K562 (cell line): ENCODE measurements around the gene PGAP2. TPM values are rescaled to one million over a fixed set of nuclear protein-coding genes. Genes with fewer than 3 reads are reported as not detected.

Source experiments
- CCNT2 ChIP-seq: IDR thresholded peaks from 2 replicates; pipeline ENCODE4 v1.6.1; 2011; ENCODE audit warnings: borderline replicate concordance, low read depth, mild to moderate bottlenecking, moderate library complexity, mixed read lengths, low read length; ENCODE audit not compliant: insufficient read length; ENCODE audit errors: extremely low read depth
- DNMT1 ChIP-seq: fragments of 450-650 bp; IDR thresholded peaks from 2 replicates; pipeline ENCODE4 v1.6.1; 2016; ENCODE audit warnings: antibody characterized with exemption, mild to moderate bottlenecking
- ELF4 ChIP-seq: fragments of 450-650 bp; formaldehyde crosslinking; IDR thresholded peaks from 2 replicates; pipeline ENCODE4 v1.4.0; 2022; ENCODE audit warnings: missing genetic modification characterization
- HLTF ChIP-seq: fragments of 450-650 bp; IDR thresholded peaks from 2 replicates; pipeline ENCODE4 v1.6.1; 2016
- KLF13 ChIP-seq: fragments of 450-650 bp; IDR thresholded peaks from 2 replicates; pipeline ENCODE4 v1.6.1; 2016; ENCODE audit warnings: missing genetic modification characterization, low read depth, mild to moderate bottlenecking, missing compliant biosample characterization, moderate library complexity, borderline replicate concordance
- L3MBTL2 ChIP-seq: fragments of 450-650 bp; IDR thresholded peaks from 2 replicates; pipeline ENCODE4 v1.6.1; 2016; ENCODE audit warnings: mild to moderate bottlenecking, moderate library complexity
- MCM3 ChIP-seq: fragments of 450-650 bp; IDR thresholded peaks from 2 replicates; pipeline ENCODE4 v1.6.1; 2016
- PHF20 ChIP-seq: fragments of 450-650 bp; IDR thresholded peaks from 2 replicates; pipeline ENCODE4 v1.6.1; 2018; ENCODE audit not compliant: partially characterized antibody
- PYGO2 ChIP-seq: fragments of 450-650 bp; IDR thresholded peaks from 2 replicates; pipeline ENCODE4 v1.6.1; 2016; ENCODE audit warnings: mild to moderate bottlenecking, missing genetic modification characterization, moderate library complexity, missing compliant biosample characterization
- RB1 ChIP-seq: fragments of 450-650 bp; IDR thresholded peaks from 2 replicates; pipeline ENCODE4 v1.6.1; 2017; ENCODE audit warnings: low read depth, mild to moderate bottlenecking
- RBM39 ChIP-seq: fragments of 200-400 bp; formaldehyde crosslinking; optimal IDR thresholded peaks from 2 replicates; pipeline ENCODE3; 2018; ENCODE audit warnings: low read depth, low read length
- ZFP30 ChIP-seq: fragments of 250-450 bp; sonication (Bioruptor Pico); IDR thresholded peaks from 2 replicates; pipeline ENCODE4 v1.8.0; 2022; ENCODE audit warnings: moderate library complexity, mild to moderate bottlenecking, inconsistent platforms, borderline replicate concordance
- ZNF197 ChIP-seq: fragments of 200-800 bp; sonication (Bioruptor generic); IDR thresholded peaks from 2 replicates; pipeline ENCODE4 v1.6.1; 2016; ENCODE audit warnings: low read depth, missing genetic modification characterization, missing compliant biosample characterization
- ZNF41 ChIP-seq: fragments of 250-450 bp; sonication (Bioruptor Pico); conservative IDR thresholded peaks from 2 replicates; pipeline ENCODE4 v1.4.0; 2020; ENCODE audit warnings: mild to moderate bottlenecking
- ZNF561 ChIP-seq: fragments of 450-650 bp; formaldehyde crosslinking; conservative IDR thresholded peaks from 2 replicates; pipeline ENCODE4 v1.4.0; 2020; ENCODE audit warnings: mild to moderate bottlenecking, moderate library complexity
- polyA plus RNA-seq, 8 experiments: library from polyadenylated mRNA; depleted of rRNA in 4 of 8; stranded (reverse) in 5 of 8; unstranded in 3 of 8; fragments of >200 nt; fragmentation: Nextera tagmentation in 2 of 8; fragmentation: Illumina TruSeq in 1 of 8; extraction: Ambion mirVana in 2 of 8; extraction: Trizol in 1 of 8; gene quantifications; 2 replicates each; pipeline versions ENCODE4 v1.2.1 to v1.2.3, GENCODE V29; 2011 to 2014; ENCODE audit warnings: inconsistent platforms in 1 of 8, missing spikeins in 1 of 8
- total RNA-seq, 7 experiments: library from RNA; depleted of rRNA in 6 of 7; stranded (reverse); fragments of >200 nt in 6 of 7; fragmentation: Illumina TruSeq in 2 of 7; extraction: Trizol in 2 of 7; gene quantifications; 2 replicates each; pipeline versions ENCODE4 v1.2.1 to v1.2.3, GENCODE V29; 2011 to 2021; ENCODE audit warnings: low replicate concordance in 1 of 7
- TF ChIP-seq, protein P1 (sequence below): fragments of 450-650 bp; formaldehyde crosslinking; IDR thresholded peaks from 2 replicates; pipeline ENCODE4 v1.4.0; 2020; ENCODE audit warnings: mild to moderate bottlenecking, mixed read lengths
- TF ChIP-seq, protein P2 (sequence below): fragments of 250-450 bp; sonication (Bioruptor Pico); IDR thresholded peaks from 2 replicates; pipeline ENCODE4 v1.5.0; 2020; ENCODE audit warnings: mild to moderate bottlenecking
- TF ChIP-seq, protein P3 (sequence below): sonication (generic); formaldehyde crosslinking; IDR thresholded peaks from 2 replicates; pipeline ENCODE4 v1.8.1; 2023; ENCODE audit warnings: mild to moderate bottlenecking, missing genetic modification reagents
- TF ChIP-seq, protein P4 (sequence below), 2 experiments: fragments of 250-450 bp in 1 of 2; fragments of 450-650 bp in 1 of 2; sonication (Bioruptor Pico) in 1 of 2; IDR thresholded peaks; 2 replicates each; pipeline versions ENCODE4 v1.6.1 to v1.8.0; 2016 to 2021; ENCODE audit warnings: mild to moderate bottlenecking in 2 of 2, moderate library complexity in 2 of 2, missing compliant biosample characterization in 1 of 2, missing genetic modification characterization in 1 of 2
- TF ChIP-seq, protein P5 (sequence below): fragments of 250-450 bp; sonication (Bioruptor Pico); IDR thresholded peaks from 2 replicates; pipeline ENCODE4 v1.5.0; 2022; ENCODE audit warnings: mild to moderate bottlenecking

The PGAP2 gene
- total and polyA plus RNA-seq, 9 of the 15 experiments (the other 6 are each of a cell fraction or from before 2014, with no cell fraction given), result 17.9 to 47.2 (median 33.7) TPM

DNA sequence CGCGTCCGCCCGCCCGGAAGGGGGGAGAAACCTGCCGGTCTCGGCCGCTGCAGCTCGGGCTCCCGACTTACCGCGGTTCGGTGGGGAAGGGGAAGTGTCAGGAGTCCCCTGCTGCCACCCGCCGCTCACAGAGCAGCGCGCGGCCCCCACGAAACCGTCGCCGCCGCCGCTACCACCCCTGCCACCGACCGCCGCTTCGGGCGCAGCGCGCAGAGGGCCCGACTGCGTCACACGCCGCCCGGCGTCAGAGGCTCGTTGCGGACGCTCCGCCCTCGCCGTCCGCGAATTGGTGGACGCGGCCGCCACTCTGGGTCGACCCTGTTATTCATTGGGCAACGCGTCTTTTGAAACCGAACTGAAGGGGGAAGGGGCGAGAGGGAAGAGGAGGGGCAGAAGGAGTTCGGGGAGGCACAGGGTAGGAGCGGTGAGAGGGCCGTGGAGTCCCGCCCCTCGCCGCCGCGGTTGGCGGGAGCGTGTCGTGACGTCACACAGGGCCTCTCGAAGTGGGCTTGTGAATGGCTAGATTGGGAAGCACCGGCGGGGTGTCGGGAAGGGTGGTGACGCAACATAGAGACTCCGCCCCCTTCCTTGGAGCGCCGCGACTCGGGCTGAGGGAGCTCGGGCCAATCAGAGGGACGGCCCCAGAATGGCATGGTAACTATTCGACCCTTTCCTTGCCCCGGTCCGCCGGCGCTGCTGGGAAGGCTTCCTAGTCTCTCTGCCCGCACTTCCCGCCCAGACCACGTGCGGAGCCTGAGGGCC lies 10.8 kb upstream of the PGAP2 start, which contains the start of gene NUP98 (continued):
- TF ChIP-seq PYGO2 (tag) (no peak), PHF20 (peak; percentile 82), CCNT2 (peak; percentile 49), ELF4 (no peak), MCM3 (no peak), RB1 (peak; percentile 88), HLTF (no peak; the same call in 1 of the 2 replicates), ZNF41 (CRISPR knock-in tag) (no peak), ZNF197 (CRISPR knock-in tag) (no peak), ZFP30 (CRISPR knock-in tag) (no peak), RBM39 (no peak), KLF13 (tag) (no peak), ZNF561 (no peak), DNMT1 (no peak), L3MBTL2 (no peak; the same call in 1 of the 2 replicates)
- TF ChIP-seq, protein P1, sequence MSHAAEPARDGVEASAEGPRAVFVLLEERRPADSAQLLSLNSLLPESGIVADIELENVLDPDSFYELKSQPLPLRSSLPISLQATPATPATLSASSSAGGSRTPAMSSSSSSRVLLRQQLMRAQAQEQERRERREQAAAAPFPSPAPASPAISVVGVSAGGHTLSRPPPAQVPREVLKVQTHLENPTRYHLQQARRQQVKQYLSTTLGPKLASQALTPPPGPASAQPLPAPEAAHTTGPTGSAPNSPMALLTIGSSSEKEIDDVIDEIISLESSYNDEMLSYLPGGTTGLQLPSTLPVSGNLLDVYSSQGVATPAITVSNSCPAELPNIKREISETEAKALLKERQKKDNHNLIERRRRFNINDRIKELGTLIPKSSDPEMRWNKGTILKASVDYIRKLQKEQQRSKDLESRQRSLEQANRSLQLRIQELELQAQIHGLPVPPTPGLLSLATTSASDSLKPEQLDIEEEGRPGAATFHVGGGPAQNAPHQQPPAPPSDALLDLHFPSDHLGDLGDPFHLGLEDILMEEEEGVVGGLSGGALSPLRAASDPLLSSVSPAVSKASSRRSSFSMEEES (CRISPR knock-in tag), result no peak
- TF ChIP-seq, protein P2, sequence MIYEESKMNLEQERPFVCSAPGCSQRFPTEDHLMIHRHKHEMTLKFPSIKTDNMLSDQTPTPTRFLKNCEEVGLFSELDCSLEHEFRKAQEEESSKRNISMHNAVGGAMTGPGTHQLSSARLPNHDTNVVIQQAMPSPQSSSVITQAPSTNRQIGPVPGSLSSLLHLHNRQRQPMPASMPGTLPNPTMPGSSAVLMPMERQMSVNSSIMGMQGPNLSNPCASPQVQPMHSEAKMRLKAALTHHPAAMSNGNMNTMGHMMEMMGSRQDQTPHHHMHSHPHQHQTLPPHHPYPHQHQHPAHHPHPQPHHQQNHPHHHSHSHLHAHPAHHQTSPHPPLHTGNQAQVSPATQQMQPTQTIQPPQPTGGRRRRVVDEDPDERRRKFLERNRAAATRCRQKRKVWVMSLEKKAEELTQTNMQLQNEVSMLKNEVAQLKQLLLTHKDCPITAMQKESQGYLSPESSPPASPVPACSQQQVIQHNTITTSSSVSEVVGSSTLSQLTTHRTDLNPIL (CRISPR knock-in tag), result no peak
- TF ChIP-seq, protein P3, sequence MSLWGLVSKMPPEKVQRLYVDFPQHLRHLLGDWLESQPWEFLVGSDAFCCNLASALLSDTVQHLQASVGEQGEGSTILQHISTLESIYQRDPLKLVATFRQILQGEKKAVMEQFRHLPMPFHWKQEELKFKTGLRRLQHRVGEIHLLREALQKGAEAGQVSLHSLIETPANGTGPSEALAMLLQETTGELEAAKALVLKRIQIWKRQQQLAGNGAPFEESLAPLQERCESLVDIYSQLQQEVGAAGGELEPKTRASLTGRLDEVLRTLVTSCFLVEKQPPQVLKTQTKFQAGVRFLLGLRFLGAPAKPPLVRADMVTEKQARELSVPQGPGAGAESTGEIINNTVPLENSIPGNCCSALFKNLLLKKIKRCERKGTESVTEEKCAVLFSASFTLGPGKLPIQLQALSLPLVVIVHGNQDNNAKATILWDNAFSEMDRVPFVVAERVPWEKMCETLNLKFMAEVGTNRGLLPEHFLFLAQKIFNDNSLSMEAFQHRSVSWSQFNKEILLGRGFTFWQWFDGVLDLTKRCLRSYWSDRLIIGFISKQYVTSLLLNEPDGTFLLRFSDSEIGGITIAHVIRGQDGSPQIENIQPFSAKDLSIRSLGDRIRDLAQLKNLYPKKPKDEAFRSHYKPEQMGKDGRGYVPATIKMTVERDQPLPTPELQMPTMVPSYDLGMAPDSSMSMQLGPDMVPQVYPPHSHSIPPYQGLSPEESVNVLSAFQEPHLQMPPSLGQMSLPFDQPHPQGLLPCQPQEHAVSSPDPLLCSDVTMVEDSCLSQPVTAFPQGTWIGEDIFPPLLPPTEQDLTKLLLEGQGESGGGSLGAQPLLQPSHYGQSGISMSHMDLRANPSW (CRISPR knock-in tag), result no peak
- TF ChIP-seq, protein P4, sequence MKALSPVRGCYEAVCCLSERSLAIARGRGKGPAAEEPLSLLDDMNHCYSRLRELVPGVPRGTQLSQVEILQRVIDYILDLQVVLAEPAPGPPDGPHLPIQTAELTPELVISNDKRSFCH (CRISPR knock-in tag; IDR thresholded peaks at IDR 0.05), result no peak
- TF ChIP-seq, protein P4 (tag; IDR thresholded peaks at IDR 0.05), result no peak; the same call in 1 of the 2 replicates
- TF ChIP-seq, protein P5, sequence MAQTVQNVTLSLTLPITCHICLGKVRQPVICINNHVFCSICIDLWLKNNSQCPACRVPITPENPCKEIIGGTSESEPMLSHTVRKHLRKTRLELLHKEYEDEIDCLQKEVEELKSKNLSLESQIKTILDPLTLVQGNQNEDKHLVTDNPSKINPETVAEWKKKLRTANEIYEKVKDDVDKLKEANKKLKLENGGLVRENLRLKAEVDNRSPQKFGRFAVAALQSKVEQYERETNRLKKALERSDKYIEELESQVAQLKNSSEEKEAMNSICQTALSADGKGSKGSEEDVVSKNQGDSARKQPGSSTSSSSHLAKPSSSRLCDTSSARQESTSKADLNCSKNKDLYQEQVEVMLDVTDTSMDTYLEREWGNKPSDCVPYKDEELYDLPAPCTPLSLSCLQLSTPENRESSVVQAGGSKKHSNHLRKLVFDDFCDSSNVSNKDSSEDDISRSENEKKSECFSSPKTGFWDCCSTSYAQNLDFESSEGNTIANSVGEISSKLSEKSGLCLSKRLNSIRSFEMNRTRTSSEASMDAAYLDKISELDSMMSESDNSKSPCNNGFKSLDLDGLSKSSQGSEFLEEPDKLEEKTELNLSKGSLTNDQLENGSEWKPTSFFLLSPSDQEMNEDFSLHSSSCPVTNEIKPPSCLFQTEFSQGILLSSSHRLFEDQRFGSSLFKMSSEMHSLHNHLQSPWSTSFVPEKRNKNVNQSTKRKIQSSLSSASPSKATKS, result no peak
